ENCODE data around the gene UQCRHL. TPM values are rescaled to one million over a fixed set of nuclear protein-coding genes. Genes with fewer than 3 reads are reported as not detected.

UQCRHL gene
- total and polyA plus RNA-seq, 2 donors (not counting 1 experiment from before 2014, with no cell fraction given), result 0.98 to 1.8 TPM

DNA sequence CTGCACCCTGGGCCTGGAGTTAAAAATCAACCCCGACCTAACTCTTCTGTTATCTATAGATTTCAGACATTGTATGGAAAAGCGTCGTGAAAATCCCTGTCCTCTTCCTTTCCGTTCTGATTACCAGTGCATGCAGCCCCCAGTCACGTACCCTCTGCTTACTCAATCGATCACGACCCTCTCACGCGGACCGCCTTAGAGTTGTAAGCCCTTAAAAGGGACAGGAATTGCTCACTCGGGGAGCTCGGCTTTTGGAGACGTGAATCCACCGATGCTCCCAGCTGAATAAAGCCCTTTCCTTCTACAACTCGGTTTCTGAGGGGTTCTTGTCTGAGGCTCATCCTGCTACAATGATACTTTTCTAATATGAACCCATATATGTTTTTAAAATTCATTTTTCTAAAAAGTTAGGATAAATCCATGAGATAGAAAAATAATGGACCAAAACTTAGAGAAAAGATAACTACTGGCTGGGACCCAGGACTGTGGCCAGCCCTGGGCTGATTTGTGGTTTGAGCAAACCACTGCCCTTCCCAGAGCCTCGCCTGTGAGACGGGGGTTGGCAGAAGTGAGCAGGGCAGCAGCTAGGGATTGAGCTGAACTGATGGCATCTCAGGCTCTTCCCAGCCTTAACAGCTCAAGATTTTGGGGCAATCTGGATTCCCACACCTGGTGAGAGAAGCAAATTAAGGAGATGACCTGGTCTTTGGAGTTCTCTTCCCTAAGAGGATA, 5.0 kb downstream of the UQCRHL start:
- TF ChIP-seq EZH2 (IDR thresholded peaks at IDR 0.05; ENCODE audit: borderline replicate concordance, insufficient read depth, low read depth, low read length, poor library complexity, severe bottlenecking), result no peak
- TF ChIP-seq, protein P1, sequence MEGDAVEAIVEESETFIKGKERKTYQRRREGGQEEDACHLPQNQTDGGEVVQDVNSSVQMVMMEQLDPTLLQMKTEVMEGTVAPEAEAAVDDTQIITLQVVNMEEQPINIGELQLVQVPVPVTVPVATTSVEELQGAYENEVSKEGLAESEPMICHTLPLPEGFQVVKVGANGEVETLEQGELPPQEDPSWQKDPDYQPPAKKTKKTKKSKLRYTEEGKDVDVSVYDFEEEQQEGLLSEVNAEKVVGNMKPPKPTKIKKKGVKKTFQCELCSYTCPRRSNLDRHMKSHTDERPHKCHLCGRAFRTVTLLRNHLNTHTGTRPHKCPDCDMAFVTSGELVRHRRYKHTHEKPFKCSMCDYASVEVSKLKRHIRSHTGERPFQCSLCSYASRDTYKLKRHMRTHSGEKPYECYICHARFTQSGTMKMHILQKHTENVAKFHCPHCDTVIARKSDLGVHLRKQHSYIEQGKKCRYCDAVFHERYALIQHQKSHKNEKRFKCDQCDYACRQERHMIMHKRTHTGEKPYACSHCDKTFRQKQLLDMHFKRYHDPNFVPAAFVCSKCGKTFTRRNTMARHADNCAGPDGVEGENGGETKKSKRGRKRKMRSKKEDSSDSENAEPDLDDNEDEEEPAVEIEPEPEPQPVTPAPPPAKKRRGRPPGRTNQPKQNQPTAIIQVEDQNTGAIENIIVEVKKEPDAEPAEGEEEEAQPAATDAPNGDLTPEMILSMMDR (IDR thresholded peaks at IDR 0.05), result no peak
- H3K36me3 ChIP-seq (replicated peaks in 1 of 2; ENCODE audit: control extremely low read depth in 1 of 2, control insufficient read depth in 1 of 2, extremely low read depth in 1 of 2, insufficient read depth in 2 of 2, low read length in 1 of 2), result no peaks in the 10 kb centered on the region
- no peak overlapping the region for H3K27ac ChIP-seq (ENCODE audit: low read length in 2 of 2)
- Mint-ChIP-seq H3K4me3 (no peak overlapping the region), H3K4me1 (no peaks in the 10 kb centered on the region), H3K27me3 (peaks cover 7% of the 10 kb centered on the region), H3K27ac (no peak overlapping the region), H3K9me3 (ENCODE audit: insufficient read depth) (no peaks in the 10 kb centered on the region)
- H3K79me2 ChIP-seq (ENCODE audit: control insufficient read depth, insufficient read depth, low read length), result no peaks in the 10 kb centered on the region
- H3K4me2 ChIP-seq (replicated peaks; ENCODE audit: low read depth, low read length, poor library complexity, severe bottlenecking), result no peak overlapping the region
- WGBS (ENCODE audit: insufficient coverage), result 89% methylated on average over 13 of the region's 17 CpGs
- H3K9ac ChIP-seq (ENCODE audit: low read length), result no peak overlapping the region
- H3K27me3 ChIP-seq (replicated peaks in 1 of 4; ENCODE audit: control extremely low read depth in 1 of 4, control insufficient read depth in 3 of 4, insufficient read depth in 4 of 4, low read length in 3 of 4), result peaks cover 0 to 2% (median 0%) of the 10 kb centered on the region in 4 experiments
- no peak for DNase-seq
- no peaks in the 10 kb centered on the region for H4K20me1 ChIP-seq (ENCODE audit: control insufficient read depth, insufficient read depth, low read length, poor library complexity, severe bottlenecking)
- H3K9me3 ChIP-seq (ENCODE audit: control extremely low read depth in 1 of 3, control insufficient read depth in 2 of 3, insufficient read depth in 1 of 3, low read length in 2 of 3), result no peaks in the 10 kb centered on the region
- H3K4me3 ChIP-seq (ENCODE audit: control extremely low read depth in 1 of 5, extremely low read depth in 1 of 5, insufficient read depth in 1 of 5, low read depth in 2 of 5, low read length in 4 of 5), result no peak overlapping the region
- CTCF ChIA-PET, result interaction anchor here (0.8 to 3.2 kb wide), 8 partner anchors 10 to 252 kb away, joined by 3 to 20 read pairs (median 6); no protein-coding TSS in a partner anchor
- H2AFZ ChIP-seq (ENCODE audit: insufficient read depth, low read depth, low read length, poor library complexity, severe bottlenecking), result no peak overlapping the region
- no peak for ATAC-seq (ENCODE audit: low read depth)
- no peaks in the 10 kb centered on the region for H3K4me1 ChIP-seq (ENCODE audit: control insufficient read depth in 2 of 2, insufficient read depth in 2 of 2, low read length in 2 of 2)
- intact Hi-C loops (cut with micrococcal nuclease), result loop anchor here (5.0 kb wide), 2 partner anchors 190 to 205 kb away; no protein-coding TSS in a partner anchor
- POLR2A ChIA-PET, result no interaction called here
